Measurements from ENCODE around the gene OVOL2.

OVOL2 gene

GRCh38 chr20:17985388-17986018, 72.2 kb downstream of the OVOL2 start:
- H3K27ac Mint-ChIP-seq: no peak overlapping the region
- no peaks in the 10 kb centered on the region for H3K9me3 Mint-ChIP-seq
- H3K36me3 Mint-ChIP-seq (ENCODE audit: low read depth): peaks cover 35% of the 10 kb centered on the region
- TF ChIP-seq, protein P1, sequence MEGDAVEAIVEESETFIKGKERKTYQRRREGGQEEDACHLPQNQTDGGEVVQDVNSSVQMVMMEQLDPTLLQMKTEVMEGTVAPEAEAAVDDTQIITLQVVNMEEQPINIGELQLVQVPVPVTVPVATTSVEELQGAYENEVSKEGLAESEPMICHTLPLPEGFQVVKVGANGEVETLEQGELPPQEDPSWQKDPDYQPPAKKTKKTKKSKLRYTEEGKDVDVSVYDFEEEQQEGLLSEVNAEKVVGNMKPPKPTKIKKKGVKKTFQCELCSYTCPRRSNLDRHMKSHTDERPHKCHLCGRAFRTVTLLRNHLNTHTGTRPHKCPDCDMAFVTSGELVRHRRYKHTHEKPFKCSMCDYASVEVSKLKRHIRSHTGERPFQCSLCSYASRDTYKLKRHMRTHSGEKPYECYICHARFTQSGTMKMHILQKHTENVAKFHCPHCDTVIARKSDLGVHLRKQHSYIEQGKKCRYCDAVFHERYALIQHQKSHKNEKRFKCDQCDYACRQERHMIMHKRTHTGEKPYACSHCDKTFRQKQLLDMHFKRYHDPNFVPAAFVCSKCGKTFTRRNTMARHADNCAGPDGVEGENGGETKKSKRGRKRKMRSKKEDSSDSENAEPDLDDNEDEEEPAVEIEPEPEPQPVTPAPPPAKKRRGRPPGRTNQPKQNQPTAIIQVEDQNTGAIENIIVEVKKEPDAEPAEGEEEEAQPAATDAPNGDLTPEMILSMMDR (IDR thresholded peaks at IDR 0.05; ENCODE audit: unreplicated experiment in 3 of 3): no peak
- H3K4me1 Mint-ChIP-seq: no peaks in the 10 kb centered on the region
- H3K27me3 Mint-ChIP-seq (ENCODE audit: low read depth): no peaks in the 10 kb centered on the region
- H3K4me3 Mint-ChIP-seq: no peak overlapping the region

DNA sequence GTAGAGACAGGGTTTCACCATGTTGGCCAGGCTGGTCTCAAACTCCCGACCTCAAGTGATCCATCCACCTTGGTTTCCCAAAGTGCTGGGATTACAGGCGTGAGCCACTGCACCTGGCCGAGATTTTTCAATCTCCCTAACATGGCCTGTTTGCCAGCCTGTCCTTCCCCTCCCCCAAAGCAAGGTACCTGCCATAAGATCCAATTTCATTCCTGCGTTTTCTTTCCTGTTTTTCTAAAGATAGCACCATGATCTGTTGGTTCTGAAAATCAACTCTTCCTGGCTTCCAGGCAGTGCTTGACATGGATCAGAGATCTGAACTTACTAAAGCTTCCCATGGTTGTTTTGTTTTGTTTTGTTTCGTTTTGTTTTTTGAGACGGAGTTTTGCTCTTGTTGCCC, 81.4 kb downstream of the OVOL2 start:
- TF ChIP-seq, protein P1 (IDR thresholded peaks at IDR 0.05; ENCODE audit: unreplicated experiment in 3 of 3): no peak
- Mint-ChIP-seq H3K27me3 (ENCODE audit: low read depth) (no peaks in the 10 kb centered on the region), H3K36me3 (ENCODE audit: low read depth) (peaks cover 37% of the 10 kb centered on the region), H3K4me1 (peaks cover 34% of the 10 kb centered on the region), H3K4me3 (no peak overlapping the region), H3K27ac (peak overlapping the region in 1 of 3 experiments; percentile 43), H3K9me3 (no peaks in the 10 kb centered on the region)
